Gastroesophageal sphincter (tissue), 4 donors: ENCODE results near the gene HS2ST1. TPM values are rescaled to one million over a fixed set of nuclear protein-coding genes. Genes with fewer than 3 reads are reported as not detected.
A peak's percentile ranks its signal among the peaks of the same experiment; 100 is the strongest.

Experiments used
- ATAC-seq: fragments of 150-250 bp; one replicate; pipeline ENCODE4 v1.9.1; 2016; ENCODE audit warnings: mild to moderate bottlenecking, moderate library complexity
- H3K27ac ChIP-seq, 4 donors: fragments of 200-600 bp; sonication (generic) in 3 of 4; 1 replicate in 3 of 4; 2 replicates in 1 of 4; pipeline ENCODE4 v1.5.1; 2016 to 2019
- H3K27me3 ChIP-seq: fragments of 200-600 bp; sonication (generic); one replicate; pipeline ENCODE4 v1.5.1; 2019
- H3K36me3 ChIP-seq, 2 donors: fragments of 200-600 bp; sonication (generic); one replicate each; pipeline ENCODE4 v1.5.1; 2019; ENCODE audit warnings: control low read depth in 1 of 2
- H3K4me1 ChIP-seq, 3 donors: fragments of 200-600 bp; sonication (generic); 1 replicate in 2 of 3; 2 replicates in 1 of 3; pipeline ENCODE4 v1.5.1; 2016 to 2019; ENCODE audit warnings: control low read depth in 2 of 3
- H3K4me3 ChIP-seq, 2 donors: fragments of 200-600 bp; sonication (generic); one replicate each; pipeline ENCODE4 v1.5.1; 2019; ENCODE audit warnings: mild to moderate bottlenecking in 1 of 2, moderate library complexity in 1 of 2
- H3K9me3 ChIP-seq, 3 donors: fragments of 200-600 bp; sonication (generic); one replicate each; pipeline ENCODE4 v1.5.1; 2017 to 2019; ENCODE audit warnings: control low read depth in 2 of 3
- EP300 ChIP-seq: sonication (generic); formaldehyde crosslinking; IDR thresholded peaks from one replicate; pipeline ENCODE4 v1.6.1; 2017; ENCODE audit warnings: antibody characterized with exemption, mild to moderate bottlenecking
- POLR2A ChIP-seq, 2 donors: fragments of 450-650 bp; IDR thresholded peaks; one replicate each; pipeline ENCODE4 v1.6.1; 2017; ENCODE audit warnings: antibody characterized with exemption in 2 of 2, mild to moderate bottlenecking in 2 of 2, moderate library complexity in 1 of 2
- POLR2AphosphoS5 ChIP-seq: sonication (generic); formaldehyde crosslinking; IDR thresholded peaks from one replicate; pipeline ENCODE4 v1.6.1; 2017; ENCODE audit warnings: antibody characterized with exemption
- WGBS, 2 donors: methylation state at CpG; one replicate each; pipeline ENCODE4 v1.1.5; 2018; ENCODE audit warnings: low coverage in 1 of 2; 5-methylcytosine and 5-hydroxymethylcytosine counted together
- total RNA-seq, 4 donors: library from RNA; depleted of rRNA; stranded (reverse); fragments of >200 nt; gene quantifications; one replicate each; pipeline ENCODE4 v1.1.0, GENCODE V29; 2016
- TF ChIP-seq, protein P1 (sequence below), 4 experiments: fragments of 200-600 bp in 2 of 4; fragments of 450-650 bp in 2 of 4; sonication (generic) in 1 of 4; IDR thresholded peaks; one replicate each; pipeline ENCODE4 v1.5.1; 2017 to 2019; ENCODE audit warnings: antibody characterized with exemption in 4 of 4, mild to moderate bottlenecking in 2 of 4, moderate library complexity in 2 of 4

Gene HS2ST1
- total RNA-seq, 4 donors from 2014 or later = 10.3 to 17.0 (median 11.7) TPM

DNA sequence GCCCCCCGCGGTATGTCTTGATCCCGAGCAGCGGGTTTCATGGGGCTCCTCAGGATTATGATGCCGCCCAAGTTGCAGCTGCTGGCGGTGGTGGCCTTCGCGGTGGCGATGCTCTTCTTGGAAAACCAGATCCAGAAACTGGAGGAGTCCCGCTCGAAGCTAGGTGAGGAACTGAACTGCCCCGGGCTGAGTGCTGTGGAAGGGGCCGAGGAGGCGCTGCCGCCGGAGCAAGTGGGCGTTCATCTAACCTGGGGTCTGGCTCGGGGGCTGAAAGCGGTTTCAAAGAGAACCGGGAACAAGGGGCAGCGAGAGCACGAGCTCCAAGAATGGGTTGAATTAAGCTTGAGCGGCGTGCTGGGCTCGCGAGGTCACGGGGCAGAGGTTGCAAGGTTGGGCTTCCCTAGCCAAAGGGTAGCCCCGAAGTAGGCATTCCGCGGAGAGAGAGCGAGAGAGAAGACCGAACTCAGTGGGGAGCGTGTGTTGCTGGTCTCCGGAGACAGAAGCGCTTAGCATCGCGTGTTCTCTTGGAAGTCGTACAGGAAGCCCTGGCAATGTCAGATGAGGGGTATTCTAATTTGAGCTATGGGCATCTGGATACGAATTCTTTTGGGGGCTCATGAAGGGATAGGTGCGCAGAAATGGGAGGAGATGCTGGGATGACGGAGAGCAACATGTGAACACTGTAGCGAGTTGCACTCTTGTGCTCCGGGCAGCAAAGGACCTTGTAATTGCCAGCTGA is 732 bp downstream of the HS2ST1 start:
- Histone ChIP-seq H3K36me3 (peaks cover 0 to 3% of the 10 kb centered on the region in 2 donors), H3K27me3 (no peaks in the 10 kb centered on the region), H3K9me3 (no peaks in the 10 kb centered on the region), H3K4me3 (peak overlapping the region; percentile 82 to 94), H3K4me1 (peaks cover 6 to 48% (median 16%) of the 10 kb centered on the region in 3 donors), H3K27ac (peak overlapping the region; percentile 78 to 97 (median 92))
- 0% methylated on average over 10 to 15 of the region's 43 CpGs for WGBS, 2 donors
- no peak for ATAC-seq
- TF ChIP-seq, protein P1, sequence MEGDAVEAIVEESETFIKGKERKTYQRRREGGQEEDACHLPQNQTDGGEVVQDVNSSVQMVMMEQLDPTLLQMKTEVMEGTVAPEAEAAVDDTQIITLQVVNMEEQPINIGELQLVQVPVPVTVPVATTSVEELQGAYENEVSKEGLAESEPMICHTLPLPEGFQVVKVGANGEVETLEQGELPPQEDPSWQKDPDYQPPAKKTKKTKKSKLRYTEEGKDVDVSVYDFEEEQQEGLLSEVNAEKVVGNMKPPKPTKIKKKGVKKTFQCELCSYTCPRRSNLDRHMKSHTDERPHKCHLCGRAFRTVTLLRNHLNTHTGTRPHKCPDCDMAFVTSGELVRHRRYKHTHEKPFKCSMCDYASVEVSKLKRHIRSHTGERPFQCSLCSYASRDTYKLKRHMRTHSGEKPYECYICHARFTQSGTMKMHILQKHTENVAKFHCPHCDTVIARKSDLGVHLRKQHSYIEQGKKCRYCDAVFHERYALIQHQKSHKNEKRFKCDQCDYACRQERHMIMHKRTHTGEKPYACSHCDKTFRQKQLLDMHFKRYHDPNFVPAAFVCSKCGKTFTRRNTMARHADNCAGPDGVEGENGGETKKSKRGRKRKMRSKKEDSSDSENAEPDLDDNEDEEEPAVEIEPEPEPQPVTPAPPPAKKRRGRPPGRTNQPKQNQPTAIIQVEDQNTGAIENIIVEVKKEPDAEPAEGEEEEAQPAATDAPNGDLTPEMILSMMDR (IDR thresholded peaks at IDR 0.05) = no peak
- no peak for TF ChIP-seq POLR2AphosphoS5
- TF ChIP-seq POLR2A (IDR thresholded peaks at IDR 0.05) = no peak
- TF ChIP-seq EP300 = no peak

DNA sequence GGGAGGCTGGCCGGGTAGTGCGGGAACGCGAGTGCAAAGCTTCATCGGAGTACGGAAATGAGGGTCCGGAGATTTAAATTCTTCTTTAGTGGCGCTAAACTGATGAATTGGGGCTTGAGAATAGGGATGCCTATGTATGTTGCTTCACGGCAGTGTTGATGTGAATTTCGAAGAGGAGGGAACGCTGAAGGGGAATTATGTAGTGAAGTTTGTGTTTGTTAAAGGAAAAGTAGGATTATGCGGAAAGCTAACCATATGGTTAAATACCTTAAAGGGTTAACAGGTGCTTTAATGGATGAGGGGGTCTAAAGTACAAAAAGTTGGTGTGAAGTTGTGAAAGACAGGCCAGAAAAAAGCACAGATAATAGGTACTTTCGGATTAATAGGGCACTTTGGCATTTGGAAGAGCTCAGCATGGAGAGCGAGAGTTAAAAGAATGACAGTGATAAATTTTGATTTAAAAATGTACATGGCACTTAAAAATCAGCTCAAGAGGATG is 1.4 kb downstream of the HS2ST1 start:
- 2% methylated on average over 13 to 14 of the region's 14 CpGs for WGBS, 2 donors
- Histone ChIP-seq H3K4me1 (peaks cover 6 to 46% (median 16%) of the 10 kb centered on the region in 3 donors), H3K27ac (peak overlapping the region; percentile 78 to 97 (median 92)), H3K27me3 (no peaks in the 10 kb centered on the region), H3K4me3 (peak overlapping the region; percentile 82 to 94), H3K36me3 (no peaks in the 10 kb centered on the region), H3K9me3 (no peaks in the 10 kb centered on the region)
- TF ChIP-seq, protein P1 (IDR thresholded peaks at IDR 0.05) = no peak
- TF ChIP-seq POLR2AphosphoS5 = no peak
- TF ChIP-seq POLR2A (IDR thresholded peaks at IDR 0.05) = no peak
- no peak for TF ChIP-seq EP300
- no peak for ATAC-seq

DNA sequence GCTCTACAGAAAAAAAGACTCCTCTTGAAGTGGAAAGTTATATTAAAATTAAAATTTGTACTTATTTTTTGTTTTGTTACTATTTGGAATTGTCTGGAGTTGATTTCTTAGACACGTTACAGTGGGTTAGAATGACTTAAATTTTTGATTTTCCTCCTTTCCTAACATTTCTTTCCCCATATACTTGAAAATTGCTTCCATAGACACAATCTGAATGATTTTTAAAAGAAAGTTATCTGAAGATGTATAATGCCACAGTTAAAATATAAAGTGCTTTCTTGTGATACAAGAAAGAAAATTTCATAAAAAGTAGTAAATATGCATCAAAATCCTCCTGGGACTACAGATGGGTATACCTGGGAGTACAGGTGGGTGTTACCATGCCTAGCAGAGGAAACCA is 2.3 kb downstream of the HS2ST1 start:
- no peaks in the 10 kb centered on the region for H3K9me3 ChIP-seq
- no peaks in the 10 kb centered on the region for H3K27me3 ChIP-seq
- H3K36me3 ChIP-seq = no peaks in the 10 kb centered on the region
- no peak overlapping the region for H3K27ac ChIP-seq
- no peak overlapping the region for H3K4me3 ChIP-seq
- TF ChIP-seq, protein P1 (IDR thresholded peaks at IDR 0.05) = no peak
- TF ChIP-seq EP300 (no peak), POLR2A (IDR thresholded peaks at IDR 0.05) (no peak), POLR2AphosphoS5 (no peak)
- ATAC-seq = no peak
- 75 to 88% methylated on average over 1 of the region's 1 CpG for WGBS, 2 donors
- H3K4me1 ChIP-seq = peaks cover 6 to 36% (median 12%) of the 10 kb centered on the region in 3 donors

DNA sequence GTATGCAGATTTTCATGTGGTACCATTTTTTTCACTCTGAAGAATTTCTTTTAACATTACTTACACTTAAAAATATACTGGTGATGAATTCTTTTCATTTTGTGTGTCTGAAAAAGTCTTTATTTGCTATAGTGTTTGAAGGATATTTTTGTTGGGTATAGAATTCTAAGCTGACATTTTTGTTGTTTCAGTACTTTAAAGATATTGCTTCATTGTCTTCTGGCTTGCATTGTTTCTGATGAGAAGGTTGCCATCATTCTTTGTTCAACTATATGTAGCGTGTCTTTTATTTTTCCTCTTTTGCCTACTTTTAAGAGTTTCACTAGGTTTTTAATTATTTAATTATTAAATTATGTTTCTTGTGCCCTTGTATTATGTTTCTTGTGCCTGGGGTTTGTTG is 8.0 kb downstream of the HS2ST1 start:
- no peak overlapping the region for H3K27ac ChIP-seq
- no peak overlapping the region for H3K4me3 ChIP-seq
- H3K4me1 ChIP-seq = peaks cover 0 to 3% (median 0%) of the 10 kb centered on the region in 3 donors
- H3K36me3 ChIP-seq = no peaks in the 10 kb centered on the region
- H3K27me3 ChIP-seq = no peaks in the 10 kb centered on the region
- no peak for ATAC-seq
- H3K9me3 ChIP-seq = peaks cover 0 to 8% (median 0%) of the 10 kb centered on the region in 3 donors
- TF ChIP-seq, protein P1 (IDR thresholded peaks at IDR 0.05) = no peak
- TF ChIP-seq POLR2A (IDR thresholded peaks at IDR 0.05) = no peak
- no peak for TF ChIP-seq EP300
- no peak for TF ChIP-seq POLR2AphosphoS5
- WGBS, 2 donors = 95 to 100% methylated on average over 1 of the region's 1 CpG
